H9 (cell line): Measurements from ENCODE around the gene MIR17HG. TPM values are rescaled to one million over a fixed set of nuclear protein-coding genes. Genes with fewer than 3 reads are reported as not detected.
A peak's percentile ranks its signal among the peaks of the same experiment; 100 is the strongest.

ENCODE experiments used
- DNase-seq: peaks from one replicate; pipeline ENCODE4 v3.0.0-alpha.2; 2017
- H2AFZ ChIP-seq: one replicate; pipeline ENCODE4 v1.6.1; 2013; ENCODE audit warnings: mild to moderate bottlenecking, low read length, control low read depth, moderate library complexity
- H2AK5ac ChIP-seq: 2 replicates; pipeline ENCODE4 v1.6.1; 2013; ENCODE audit warnings: low read length, control low read depth, mixed read lengths; ENCODE audit not compliant: insufficient read length
- H2BK120ac ChIP-seq: one replicate; pipeline ENCODE4 v1.6.1; 2013; ENCODE audit warnings: low read depth, mild to moderate bottlenecking, low read length, control low read depth, inconsistent platforms; ENCODE audit not compliant: poor library complexity, severe bottlenecking
- H2BK12ac ChIP-seq: 2 replicates; pipeline ENCODE4 v1.6.1; 2013; ENCODE audit warnings: low read length, control low read depth, mixed read lengths, low read depth; ENCODE audit not compliant: insufficient read length
- H2BK15ac ChIP-seq: 2 replicates; pipeline ENCODE4 v1.6.1; 2013; ENCODE audit warnings: low read depth, low read length, control low read depth
- H2BK20ac ChIP-seq: one replicate; pipeline ENCODE4 v1.6.1; 2013; ENCODE audit warnings: low read depth, mild to moderate bottlenecking, low read length, control low read depth, inconsistent platforms; ENCODE audit not compliant: poor library complexity, severe bottlenecking
- H2BK5ac ChIP-seq: 2 replicates; pipeline ENCODE4 v1.6.1; 2013; ENCODE audit warnings: low read length, control low read depth, mixed read lengths; ENCODE audit not compliant: insufficient read length
- H3K14ac ChIP-seq: 2 replicates; pipeline ENCODE4 v1.6.1; 2013; ENCODE audit warnings: low read length, control low read depth; ENCODE audit not compliant: insufficient read depth
- H3K18ac ChIP-seq: 2 replicates; pipeline ENCODE4 v1.6.1; 2013; ENCODE audit warnings: low read depth, mild to moderate bottlenecking, mixed read lengths, low read length, control low read depth; ENCODE audit not compliant: insufficient read length
- H3K23ac ChIP-seq: 2 replicates; pipeline ENCODE4 v1.6.1; 2013; ENCODE audit warnings: low read length, control low read depth, mixed read lengths, low read depth; ENCODE audit not compliant: insufficient read length
- H3K23me2 ChIP-seq: 2 replicates; pipeline ENCODE4 v1.6.1; 2013; ENCODE audit warnings: low read depth, mild to moderate bottlenecking, mixed read lengths, low read length, control low read depth; ENCODE audit not compliant: insufficient read length, poor library complexity, severe bottlenecking
- H3K27ac ChIP-seq: 2 replicates; pipeline ENCODE4 v1.5.1; 2013; ENCODE audit warnings: low read length, control low read depth, mixed read lengths, low read depth; ENCODE audit not compliant: insufficient read length
- H3K27me3 ChIP-seq: 2 replicates; pipeline ENCODE4 v1.6.1; 2013; ENCODE audit warnings: low read length, control low read depth, inconsistent platforms; ENCODE audit not compliant: insufficient read depth
- H3K4ac ChIP-seq: 2 replicates; pipeline ENCODE4 v1.6.1; 2013; ENCODE audit warnings: low read depth, mild to moderate bottlenecking, control low read depth, inconsistent platforms, low read length, moderate library complexity
- H3K4me1 ChIP-seq: 2 replicates; pipeline ENCODE4 v1.6.1; 2013; ENCODE audit warnings: low read length, control low read depth, inconsistent platforms; ENCODE audit not compliant: insufficient read depth
- H3K4me2 ChIP-seq: 2 replicates; pipeline ENCODE4 v1.6.1; 2013; ENCODE audit warnings: low read length, control low read depth, mixed read lengths; ENCODE audit not compliant: insufficient read length, insufficient read depth
- H3K56ac ChIP-seq: 2 replicates; pipeline ENCODE4 v1.6.1; 2013; ENCODE audit warnings: low read depth, mild to moderate bottlenecking, mixed read lengths, low read length, control low read depth; ENCODE audit not compliant: insufficient read length
- H3K79me1 ChIP-seq: 2 replicates; pipeline ENCODE4 v1.6.1; 2013; ENCODE audit warnings: low read depth, mild to moderate bottlenecking, moderate library complexity, low read length, control low read depth, inconsistent platforms; ENCODE audit not compliant: insufficient read depth, poor library complexity, severe bottlenecking
- H3K79me2 ChIP-seq: 2 replicates; pipeline ENCODE4 v1.6.1; 2013; ENCODE audit warnings: low read length, control low read depth, inconsistent platforms; ENCODE audit not compliant: insufficient read depth
- H3K9ac ChIP-seq: 2 replicates; pipeline ENCODE4 v1.6.1; 2013; ENCODE audit warnings: low read length, control low read depth, mixed read lengths; ENCODE audit not compliant: insufficient read length; ENCODE audit errors: extremely low read depth
- H3K9me3 ChIP-seq: one replicate; pipeline ENCODE4 v1.6.1; 2013; ENCODE audit warnings: low read depth, low read length, inconsistent platforms; ENCODE audit not compliant: control insufficient read depth
- H3T11ph ChIP-seq: one replicate; pipeline ENCODE4 v1.6.1; 2013; ENCODE audit warnings: mild to moderate bottlenecking, low read length, control low read depth, inconsistent platforms
- H4K20me1 ChIP-seq: one replicate; pipeline ENCODE4 v1.6.1; 2013; ENCODE audit not compliant: control insufficient read depth, insufficient read length, insufficient read depth
- H4K5ac ChIP-seq: 2 replicates; pipeline ENCODE4 v1.6.1; 2013; ENCODE audit warnings: low read depth, mild to moderate bottlenecking, mixed read lengths, low read length, control low read depth; ENCODE audit not compliant: insufficient read length
- H4K8ac ChIP-seq: replicated peaks from 2 replicates; pipeline ENCODE4 v1.6.1; 2013; ENCODE audit warnings: low read length, control low read depth, mixed read lengths, low read depth; ENCODE audit not compliant: insufficient read length
- H4K91ac ChIP-seq: 2 replicates; pipeline ENCODE4 v1.6.1; 2013; ENCODE audit warnings: low read depth, mild to moderate bottlenecking, moderate library complexity, mixed read lengths, low read length, control low read depth; ENCODE audit not compliant: insufficient read length
- H3K27ac Mint-ChIP-seq, 3 experiments: 2 replicates in 2 of 3; 3 replicates in 1 of 3; pipeline ENCODE4 v1.8.0; 2020 to 2021; ENCODE audit warnings: mixed read lengths in 3 of 3, mild to moderate bottlenecking in 1 of 3, moderate library complexity in 1 of 3
- H3K27me3 Mint-ChIP-seq: 2 replicates; pipeline ENCODE4 v1.8.0; 2021; ENCODE audit warnings: low read depth, mild to moderate bottlenecking, moderate library complexity, mixed read lengths
- H3K36me3 Mint-ChIP-seq, 3 experiments: 2 replicates in 2 of 3; 3 replicates in 1 of 3; pipeline ENCODE4 v1.8.0; 2020 to 2021; ENCODE audit warnings: low read depth in 3 of 3, mixed read lengths in 3 of 3; ENCODE audit not compliant: insufficient read depth in 1 of 3
- H3K4me1 Mint-ChIP-seq, 2 experiments: 2 replicates each; pipeline ENCODE4 v1.8.0; 2020; ENCODE audit warnings: mixed read lengths in 2 of 2
- H3K4me3 Mint-ChIP-seq, 2 experiments: 2 replicates in 1 of 2; 3 replicates in 1 of 2; pipeline ENCODE4 v1.8.0; 2020 to 2021; ENCODE audit warnings: mild to moderate bottlenecking in 2 of 2, mixed read lengths in 2 of 2, moderate library complexity in 1 of 2
- H3K9me3 Mint-ChIP-seq, 2 experiments: 2 replicates in 1 of 2; 3 replicates in 1 of 2; pipeline ENCODE4 v1.8.0; 2020; ENCODE audit warnings: mild to moderate bottlenecking in 2 of 2, mixed read lengths in 2 of 2, moderate library complexity in 1 of 2
- CTCF ChIP-seq: fragments of 200-600 bp; sonication (generic); conservative IDR thresholded peaks from 3 replicates; pipeline ENCODE4 v1.8.0; 2021; ENCODE audit warnings: antibody characterized with exemption, mild to moderate bottlenecking
- WGBS: extraction: QIAGEN DNeasy Blood & Tissue Kit; methylation state at CpG from one replicate; pipeline ENCODE4 v1.1.7; 2013; ENCODE audit warnings: missing lambda C conversion rate, low lambda C conversion rate, mixed read lengths; ENCODE audit not compliant: insufficient read length; ENCODE audit errors: extremely low coverage; 5-methylcytosine and 5-hydroxymethylcytosine counted together
- total RNA-seq: library from RNA; stranded (reverse); gene quantifications from 2 replicates; pipeline ENCODE4 v1.2.1, GENCODE V29; 2021

MIR17HG gene
- total RNA-seq, 1 experiment from 2014 or later, result 38.7 TPM

- H2BK15ac ChIP-seq, result no peak overlapping the region
- H4K91ac ChIP-seq, result no peak overlapping the region
- no peak overlapping the region for H3K23ac ChIP-seq
- no peaks in the 10 kb centered on the region for H3K79me2 ChIP-seq
- no peak overlapping the region for H2BK5ac ChIP-seq
- Mint-ChIP-seq H3K27me3 (peaks cover 1% of the 10 kb centered on the region; the same call in 1 of the 2 replicates), H3K4me3 (no peak overlapping the region), H3K4me1 (peaks cover 0 to 2% of the 10 kb centered on the region in 2 experiments; a peak in 1 of 4 replicates), H3K9me3 (no peaks in the 10 kb centered on the region), H3K27ac (peak overlapping the region in 1 of 3 experiments; percentile 74; a peak in 2 of 7 replicates), H3K36me3 (peaks cover 23 to 40% (median 30%) of the 10 kb centered on the region in 3 experiments; a peak in 6 of 7 replicates)
- H2AK5ac ChIP-seq, result no peak overlapping the region
- no CpG with 5 or more reads among the region's 2 CpGs for WGBS
- no peak overlapping the region for H3K9ac ChIP-seq
- H2BK20ac ChIP-seq, result no peak overlapping the region
- H3K79me1 ChIP-seq, result no peaks in the 10 kb centered on the region
- no peaks in the 10 kb centered on the region for H3K27me3 ChIP-seq
- no peak overlapping the region for H3T11ph ChIP-seq
- no peak for DNase-seq
- H3K9me3 ChIP-seq, result no peaks in the 10 kb centered on the region
- H4K20me1 ChIP-seq, result no peaks in the 10 kb centered on the region
- no peaks in the 10 kb centered on the region; the same call in 1 of the 2 replicates for H3K4me1 ChIP-seq
- no peak overlapping the region for H2BK120ac ChIP-seq
- no peak overlapping the region for H3K27ac ChIP-seq
- no peak overlapping the region for H3K4me2 ChIP-seq
- H2AFZ ChIP-seq, result no peak overlapping the region
- no peaks in the 10 kb centered on the region for H3K23me2 ChIP-seq
- no peak overlapping the region for H3K4ac ChIP-seq
- TF ChIP-seq CTCF, result no peak
- no peak overlapping the region for H3K56ac ChIP-seq
- H4K8ac ChIP-seq, result no peak overlapping the region
- H2BK12ac ChIP-seq, result no peak overlapping the region
- no peak overlapping the region for H3K18ac ChIP-seq
- H4K5ac ChIP-seq, result no peak overlapping the region
- H3K14ac ChIP-seq, result no peak overlapping the region
Observed at GRCh38 chr13:91358387-91358782, 10.9 kb downstream of the MIR17HG start.
